Measurements from ENCODE around the gene MCM5.
"Not testable (repeated sequence)": the region's sequence is repeated elsewhere in the genome, so short reads cannot be mapped to it uniquely, and the experiment has no call there.

MCM5 gene

GRCh38 chr22:35435201-35435740 lies 35.3 kb downstream of the MCM5 start:
- no peak for DNase-seq

GRCh38 chr22:35436421-35436820 lies 36.5 kb downstream of the MCM5 start:
- no peak for DNase-seq

- no peak for DNase-seq
Measured at GRCh38 chr22:35437049-35437448, 37.1 kb downstream of the MCM5 start.

- DNase-seq: not testable (repeated sequence)
Measured at GRCh38 chr22:35438673-35439364, 38.9 kb downstream of the MCM5 start.

GRCh38 chr22:35439365-35439717 lies 39.4 kb downstream of the MCM5 start:
- no peak for DNase-seq

GRCh38 chr22:35440129-35440528 lies 40.2 kb downstream of the MCM5 start:
- DNase-seq: no peak

GRCh38 chr22:35441489-35442100 lies 41.7 kb downstream of the MCM5 start:
- no peak for DNase-seq

GRCh38 chr22:35442471-35442870 lies 42.5 kb downstream of the MCM5 start:
- DNase-seq: no peak

- DNase-seq: no peak
Measured at GRCh38 chr22:35443338-35443737, 43.4 kb downstream of the MCM5 start.

GRCh38 chr22:35443790-35444684 lies 44.1 kb downstream of the MCM5 start:
- DNase-seq: no peak

GRCh38 chr22:35444685-35445399 lies 44.9 kb downstream of the MCM5 start:
- no peak for DNase-seq

- no peak for DNase-seq
Measured at GRCh38 chr22:35445933-35446332, 46.0 kb downstream of the MCM5 start.

- no peak for DNase-seq
Measured at GRCh38 chr22:35446365-35446764, 46.4 kb downstream of the MCM5 start.

- no peak for DNase-seq
Measured at GRCh38 chr22:35448523-35448922, 48.6 kb downstream of the MCM5 start.

GRCh38 chr22:35449829-35450689 lies 50.1 kb downstream of the MCM5 start:
- DNase-seq: no peak

- no peak for DNase-seq
Measured at GRCh38 chr22:35450824-35451569, 51.1 kb downstream of the MCM5 start.

GRCh38 chr22:35451592-35451991 lies 51.7 kb downstream of the MCM5 start:
- no peak for DNase-seq

GRCh38 chr22:35452351-35452781 lies 52.4 kb downstream of the MCM5 start:
- no peak for DNase-seq

- no peak for DNase-seq
Measured at GRCh38 chr22:35452810-35453743, 53.1 kb downstream of the MCM5 start.

All from cerebellar nuclear complex (tissue), 1 donor.